SK-N-SH treated with all-trans-retinoic acid at 6 μM for 48 hours (cell line): ENCODE data around the gene SPN.

Experiments
- CREB5 ChIP-seq: fragments of 250-450 bp; sonication (Bioruptor Pico); IDR thresholded peaks from 2 replicates; pipeline ENCODE4 v1.5.1; 2020; ENCODE audit warnings: low read depth, mild to moderate bottlenecking, moderate library complexity
- PATZ1 ChIP-seq: fragments of 250-450 bp; sonication (Bioruptor Pico); IDR thresholded peaks from 2 replicates; pipeline ENCODE4 v1.8.0; 2020; ENCODE audit warnings: mild to moderate bottlenecking, moderate library complexity, borderline replicate concordance
- SNAI2 ChIP-seq: fragments of 250-450 bp; sonication (Bioruptor Pico); IDR thresholded peaks from 2 replicates; pipeline ENCODE4 v1.5.0; 2020; ENCODE audit warnings: mild to moderate bottlenecking, moderate library complexity
- TSHZ2 ChIP-seq: fragments of 250-450 bp; sonication (Bioruptor Pico); IDR thresholded peaks from 2 replicates; pipeline ENCODE4 v1.5.0; 2020; ENCODE audit warnings: mild to moderate bottlenecking, moderate library complexity
- ZC3H10 ChIP-seq: fragments of 250-450 bp; sonication (Bioruptor Pico); IDR thresholded peaks from 2 replicates; pipeline ENCODE4 v1.5.1; 2021; ENCODE audit warnings: mild to moderate bottlenecking, moderate library complexity
- ZFP3 ChIP-seq: fragments of 250-450 bp; sonication (Bioruptor Pico); IDR thresholded peaks from 2 replicates; pipeline ENCODE4 v1.5.0; 2020; ENCODE audit warnings: mild to moderate bottlenecking, moderate library complexity
- ZNF70 ChIP-seq: fragments of 450-650 bp; formaldehyde crosslinking; IDR thresholded peaks from 2 replicates; pipeline ENCODE4 v1.5.0; 2020; ENCODE audit warnings: mild to moderate bottlenecking, moderate library complexity

GRCh38 chr16:29658705-29659104, 4.3 kb upstream of the SPN start:
- TF ChIP-seq PATZ1 (CRISPR knock-in tag) (no peak), TSHZ2 (no peak), ZFP3 (CRISPR knock-in tag) (no peak), SNAI2 (CRISPR knock-in tag) (no peak), CREB5 (CRISPR knock-in tag) (no peak), ZC3H10 (CRISPR knock-in tag) (no peak), ZNF70 (CRISPR knock-in tag) (no peak)
